Ishikawa (cell line): Measurements from ENCODE around the gene NUTF2.

Experiments
- EP300 ChIP-seq: IDR thresholded peaks from 2 replicates; pipeline ENCODE4 v1.6.1; 2012; ENCODE audit warnings: borderline replicate concordance
- RAD21 ChIP-seq: IDR thresholded peaks from 2 replicates; pipeline ENCODE4 v1.6.1; 2012; ENCODE audit warnings: low read depth
- TCF12 ChIP-seq: IDR thresholded peaks from 2 replicates; pipeline ENCODE4 v1.6.1; 2012; ENCODE audit warnings: low read depth
- USF1 ChIP-seq: IDR thresholded peaks from 2 replicates; pipeline ENCODE4 v1.6.1; 2012
- YY1 ChIP-seq: IDR thresholded peaks from 2 replicates; pipeline ENCODE4 v1.6.1; 2012; ENCODE audit warnings: low read depth

- TF ChIP-seq EP300 (no peak), TCF12 (no peak), YY1 (no peak), RAD21 (no peak), USF1 (no peak)
Measured at GRCh38 chr16:67879462-67879861, 32.7 kb downstream of the NUTF2 start.
